ENCODE measurements around the gene MTOR.

DNA sequence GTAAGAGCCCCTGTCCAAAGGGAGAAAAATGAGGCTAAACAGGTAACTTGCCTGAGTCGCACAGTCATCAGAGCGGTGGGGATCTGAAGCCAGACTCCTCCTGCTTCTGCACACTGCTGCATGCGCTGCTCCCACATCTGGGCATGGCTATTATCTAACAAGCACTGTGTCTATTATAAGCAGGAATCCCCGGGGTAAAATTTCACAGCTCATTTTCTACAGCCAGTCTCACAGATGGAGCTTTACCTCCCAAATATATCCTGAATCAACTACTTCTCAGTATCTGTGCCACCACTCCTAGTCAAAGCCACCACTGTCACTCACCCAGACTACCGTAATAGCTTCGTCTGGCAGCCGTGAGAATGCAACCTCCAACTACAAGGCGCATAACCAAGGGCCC is 9.8 kb downstream of the MTOR start:
- TF ChIP-seq, protein P1, sequence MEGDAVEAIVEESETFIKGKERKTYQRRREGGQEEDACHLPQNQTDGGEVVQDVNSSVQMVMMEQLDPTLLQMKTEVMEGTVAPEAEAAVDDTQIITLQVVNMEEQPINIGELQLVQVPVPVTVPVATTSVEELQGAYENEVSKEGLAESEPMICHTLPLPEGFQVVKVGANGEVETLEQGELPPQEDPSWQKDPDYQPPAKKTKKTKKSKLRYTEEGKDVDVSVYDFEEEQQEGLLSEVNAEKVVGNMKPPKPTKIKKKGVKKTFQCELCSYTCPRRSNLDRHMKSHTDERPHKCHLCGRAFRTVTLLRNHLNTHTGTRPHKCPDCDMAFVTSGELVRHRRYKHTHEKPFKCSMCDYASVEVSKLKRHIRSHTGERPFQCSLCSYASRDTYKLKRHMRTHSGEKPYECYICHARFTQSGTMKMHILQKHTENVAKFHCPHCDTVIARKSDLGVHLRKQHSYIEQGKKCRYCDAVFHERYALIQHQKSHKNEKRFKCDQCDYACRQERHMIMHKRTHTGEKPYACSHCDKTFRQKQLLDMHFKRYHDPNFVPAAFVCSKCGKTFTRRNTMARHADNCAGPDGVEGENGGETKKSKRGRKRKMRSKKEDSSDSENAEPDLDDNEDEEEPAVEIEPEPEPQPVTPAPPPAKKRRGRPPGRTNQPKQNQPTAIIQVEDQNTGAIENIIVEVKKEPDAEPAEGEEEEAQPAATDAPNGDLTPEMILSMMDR (conservative IDR thresholded peaks at IDR 0.05 in 1 of 2, IDR thresholded peaks at IDR 0.05 in 1 of 2; ENCODE audit: extremely low read depth in 1 of 2, insufficient read depth in 1 of 2, low read depth in 1 of 2, low read length in 2 of 2): no peak
- no peak for TF ChIP-seq EZH2 (IDR thresholded peaks at IDR 0.05; ENCODE audit: borderline replicate concordance, low read length)

All from mammary epithelial cell (primary cell).